Stimulated activated CD8-positive, alpha-beta memory T cell treated with anti-CD3 and anti-CD28 coated beads, Interleukin-2, amount 100 ng/mL, for 1 hour (primary cell): Measurements from ENCODE around the gene ARF4.
A peak's percentile ranks its signal among the peaks of the same experiment; 100 is the strongest.

Experiments
- DNase-seq, 2 donors: peaks; one replicate each; pipeline ENCODE4 v3.0.0-alpha.2; 2020; ENCODE audit warnings: low read depth in 2 of 2

The ARF4 gene

GRCh38 chr3:57582474-57583168, 14.5 kb downstream of the ARF4 start:
- DNase-seq: no peak

GRCh38 chr3:57577801-57578200, 19.3 kb downstream of the ARF4 start:
- no peak for DNase-seq

GRCh38 chr3:57575966-57576626, 21.0 kb downstream of the ARF4 start:
- DNase-seq: no peak

- DNase-seq: no peak
Measured at GRCh38 chr3:57572096-57572495, 25.0 kb downstream of the ARF4 start.

- no peak for DNase-seq
Measured at GRCh38 chr3:57570878-57571277, 26.3 kb downstream of the ARF4 start.

- no peak for DNase-seq
Measured at GRCh38 chr3:57569859-57570450, 27.2 kb downstream of the ARF4 start.

GRCh38 chr3:57559526-57559925, 37.6 kb downstream of the ARF4 start:
- DNase-seq: no peak

- peak; percentile 6 to 9 for DNase-seq
Measured at GRCh38 chr3:57557085-57557537, 40.0 kb downstream of the ARF4 start.

GRCh38 chr3:57556459-57557084, 40.6 kb downstream of the ARF4 start:
- peak; percentile 1 to 7 for DNase-seq

GRCh38 chr3:57555738-57556458, 41.2 kb downstream of the ARF4 start, which contains the start of gene PDE12:
Gene PDE12, plus strand, starts transcription at chr3:57556274. Its CDS starts 106 bp downstream, at chr3:57556380.
- peak; percentile 65 for DNase-seq

GRCh38 chr3:57555306-57555705, 41.8 kb downstream of the ARF4 start:
- no peak for DNase-seq

GRCh38 chr3:57546616-57547015, 50.5 kb downstream of the ARF4 start:
- no peak for DNase-seq

- DNase-seq: no peak
Measured at GRCh38 chr3:57545636-57546268, 51.4 kb downstream of the ARF4 start.

GRCh38 chr3:57544181-57545125, 52.7 kb downstream of the ARF4 start, which contains the start of gene DNAH12:
Gene DNAH12, minus strand, starts transcription at chr3:57544344. Its CDS starts 1,474 bp downstream, at chr3:57542870.
- no peak for DNase-seq

GRCh38 chr3:57538465-57538864, 58.7 kb downstream of the ARF4 start:
- no peak for DNase-seq

GRCh38 chr3:57530071-57530608, 67.0 kb downstream of the ARF4 start:
- DNase-seq: no peak
